GM12892 (cell line): Measurements from ENCODE around the gene PRKCH.

Experiments used
- POLR2A ChIP-seq: IDR thresholded peaks from 2 replicates; pipeline ENCODE4 v1.6.1; 2011; ENCODE audit warnings: low read depth, low read length, control low read depth
- POLR2AphosphoS5 ChIP-seq: IDR thresholded peaks from 2 replicates; pipeline ENCODE4 v1.6.1; 2011; ENCODE audit warnings: low read depth, low read length, control low read depth
- TAF1 ChIP-seq: IDR thresholded peaks from 2 replicates; pipeline ENCODE4 v1.6.1; 2011; ENCODE audit warnings: low read depth, mild to moderate bottlenecking, control low read depth, low read length, borderline replicate concordance

GRCh38 chr14:61459229-61459628 lies 137.8 kb downstream of the PRKCH start:
- TF ChIP-seq POLR2A: no peak
- TF ChIP-seq POLR2AphosphoS5: no peak
- no peak for TF ChIP-seq TAF1
